K562 (cell line): Measurements from ENCODE around the gene ANK3. TPM values are rescaled to one million over a fixed set of nuclear protein-coding genes. Genes with fewer than 3 reads are reported as not detected.

Experiments used
- ATAC-seq: fragments of 200-7000 bp; cut with Tn5 transposase; 3 replicates; pipeline ENCODE4 v1.9.1; 2020; ENCODE audit warnings: moderate library complexity
- BruUV-seq: library from RNA; stranded (reverse); fragments of 400-500 nt; replicated peaks from 2 replicates; lab custom pipeline; 2021; lab: Mats Ljungman, UMichigan
- CTCF ChIA-PET: fragments of 300-600 bp; formaldehyde crosslinking; extraction: SDS; loops from one replicate; lab custom pipeline; 2021; ENCODE audit warnings: low intra/inter-chr PET ratio; lab: Yijun Ruan, JAX
- POLR2A ChIA-PET: fragments of 300-600, 350-650 bp; sonication (Branson Sonifier 250); formaldehyde crosslinking; extraction: SDS; loops from one replicate; lab custom pipeline; 2021; ENCODE audit warnings: antibody characterized with exemption, inconsistent platforms; lab: Yijun Ruan, JAX
- DNase-seq, 4 experiments: peaks; one replicate each; pipeline versions ENCODE4 v3.0.0 to v3.0.0-alpha.2; 2011 to 2018; ENCODE audit warnings: low spot score in 3 of 4, mixed read lengths in 3 of 4; ENCODE audit errors: extremely low read depth in 1 of 4
- FAIRE-seq: peaks from 2 replicates; lab custom pipeline; 2011; peaks lifted over from hg19 to GRCh38; lab: Jason Lieb, UNC
- H2AFZ ChIP-seq: 2 replicates; pipeline ENCODE4 v1.6.0; 2011; ENCODE audit warnings: low read depth, low read length, control low read depth, inconsistent platforms
- H3K27ac ChIP-seq: fragments of 200-600 bp; 3 replicates; pipeline ENCODE4 v1.8.0; 2011; ENCODE audit warnings: low read depth, mild to moderate bottlenecking, control low read depth, inconsistent platforms, low read length, moderate library complexity, mixed read lengths; ENCODE audit errors: extremely low read depth
- H3K27me3 ChIP-seq, 2 experiments: fragments of 300-600 bp in 1 of 2; 2 replicates in 1 of 2; 3 replicates in 1 of 2; pipeline versions ENCODE4 v1.6.0 to v1.8.0; 2011; ENCODE audit warnings: inconsistent platforms in 2 of 2, low read length in 2 of 2, mild to moderate bottlenecking in 1 of 2, mixed read lengths in 1 of 2, moderate library complexity in 1 of 2; ENCODE audit not compliant: control insufficient read depth in 2 of 2, insufficient read depth in 2 of 2
- H3K36me3 ChIP-seq: fragments of 300-600 bp; 3 replicates; pipeline ENCODE4 v1.8.0; 2011; ENCODE audit warnings: mild to moderate bottlenecking, low read length, inconsistent platforms; ENCODE audit not compliant: control insufficient read depth, insufficient read depth
- H3K4me1 ChIP-seq, 2 experiments: fragments of 200-600 bp in 1 of 2; replicated peaks in 1 of 2; 2 replicates in 1 of 2; 3 replicates in 1 of 2; pipeline versions ENCODE4 v1.5.1 to v1.8.0; 2011; ENCODE audit warnings: inconsistent platforms in 2 of 2, low read length in 2 of 2, mild to moderate bottlenecking in 1 of 2, mixed read lengths in 1 of 2, moderate library complexity in 1 of 2; ENCODE audit not compliant: control insufficient read depth in 2 of 2, insufficient read depth in 2 of 2
- H3K4me2 ChIP-seq: 2 replicates; pipeline ENCODE4 v1.6.1; 2011; ENCODE audit warnings: low read length, control low read depth, inconsistent platforms, mixed read lengths; ENCODE audit not compliant: insufficient read depth
- H3K4me3 ChIP-seq: fragments of 200-600 bp; sonication (generic), shearing (Covaris generic); 2 replicates; pipeline ENCODE4 v1.5.1; 2016; ENCODE audit warnings: control low read depth, inconsistent platforms
- H3K79me2 ChIP-seq: fragments of 200-600 bp; 3 replicates; pipeline ENCODE4 v1.8.0; 2011; ENCODE audit warnings: low read length, inconsistent platforms; ENCODE audit not compliant: control insufficient read depth, insufficient read depth
- H3K9ac ChIP-seq, 2 experiments: 2 replicates each; pipeline versions ENCODE4 v1.6.0 to v1.6.1; 2011; ENCODE audit warnings: low read depth in 2 of 2, low read length in 2 of 2, control low read depth in 1 of 2, inconsistent platforms in 1 of 2, mild to moderate bottlenecking in 1 of 2, mixed read lengths in 1 of 2; ENCODE audit not compliant: insufficient read depth in 1 of 2
- H3K9me1 ChIP-seq: one replicate; pipeline ENCODE4 v1.6.0; 2011; ENCODE audit warnings: inconsistent platforms, mild to moderate bottlenecking, low read length, moderate library complexity; ENCODE audit not compliant: control insufficient read depth, insufficient read depth
- H3K9me3 ChIP-seq: replicated peaks from 2 replicates; pipeline ENCODE4 v1.5.1; 2011; ENCODE audit warnings: low read depth, low read length, inconsistent platforms; ENCODE audit not compliant: control insufficient read depth, insufficient read depth
- H4K20me1 ChIP-seq: replicated peaks from 2 replicates; pipeline ENCODE4 v1.6.1; 2011; ENCODE audit warnings: low read length, inconsistent platforms, mixed read lengths; ENCODE audit not compliant: control insufficient read depth, insufficient read depth
- ATF7 ChIP-seq: fragments of 450-650 bp; IDR thresholded peaks from 2 replicates; pipeline ENCODE4 v1.7.1; 2014; ENCODE audit warnings: mild to moderate bottlenecking, moderate library complexity
- C11orf30 ChIP-seq: fragments of 450-650 bp; IDR thresholded peaks from 2 replicates; pipeline ENCODE4 v1.6.1; 2016; ENCODE audit warnings: low read depth, mild to moderate bottlenecking
- CREM ChIP-seq: IDR thresholded peaks from 2 replicates; pipeline ENCODE4 v1.6.1; 2014; ENCODE audit warnings: antibody characterized with exemption, low read depth
- FOXP1 ChIP-seq: sonication (generic); formaldehyde crosslinking; IDR thresholded peaks from 2 replicates; pipeline ENCODE4 v1.8.0; 2022; ENCODE audit warnings: mild to moderate bottlenecking, missing genetic modification reagents
- MAFF ChIP-seq: IDR thresholded peaks from 2 replicates; pipeline ENCODE4 v1.6.1; 2012; ENCODE audit warnings: low read length, improper control_type of control experiment
- MAFK ChIP-seq: IDR thresholded peaks from 2 replicates; pipeline ENCODE4 v1.6.1; 2011; ENCODE audit warnings: low read length, improper control_type of control experiment
- NFE2 ChIP-seq: IDR thresholded peaks from 2 replicates; pipeline ENCODE4 v1.6.1; 2014; ENCODE audit warnings: antibody characterized with exemption, low read depth
- PCBP1 ChIP-seq: fragments of 200-400 bp; formaldehyde crosslinking; IDR thresholded peaks from 2 replicates; pipeline ENCODE4 v1.6.1; 2018; ENCODE audit warnings: mild to moderate bottlenecking, low read depth, low read length; ENCODE audit not compliant: poor library complexity, severe bottlenecking
- SLC30A9 ChIP-seq: fragments of 250-450 bp; sonication (Bioruptor Pico); IDR thresholded peaks from 2 replicates; pipeline ENCODE4 v1.8.0; 2022; ENCODE audit warnings: mild to moderate bottlenecking, moderate library complexity
- TAF1 ChIP-seq: IDR thresholded peaks from 2 replicates; pipeline ENCODE4 v1.6.1; 2011; ENCODE audit warnings: mild to moderate bottlenecking, low read length, moderate library complexity; ENCODE audit not compliant: insufficient read depth, control insufficient read depth, severe bottlenecking; ENCODE audit errors: extremely low read depth
- TEAD1 ChIP-seq, 2 experiments: fragments of 450-650 bp in 1 of 2; sonication (generic) in 1 of 2; formaldehyde crosslinking; IDR thresholded peaks; 2 replicates each; pipeline versions ENCODE4 v1.4.0 to v1.8.0; 2020 to 2022; ENCODE audit warnings: mild to moderate bottlenecking in 2 of 2, missing genetic modification reagents in 1 of 2
- TGIF2 ChIP-seq: sonication (generic); formaldehyde crosslinking; IDR thresholded peaks from 2 replicates; pipeline ENCODE4 v1.8.1; 2022; ENCODE audit warnings: mild to moderate bottlenecking, missing genetic modification reagents, moderate library complexity
- ZNF316 ChIP-seq: fragments of 450-650 bp; IDR thresholded peaks from 2 replicates; pipeline ENCODE4 v1.6.1; 2016
- WGBS: fragments of 100-300 bp; shearing (Covaris generic); methylation state at CpG from one replicate; pipeline ENCODE4 v1.1.6; 2016; ENCODE audit warnings: low coverage, mixed read lengths; ENCODE audit not compliant: insufficient coverage; ENCODE audit errors: missing lambda C conversion rate; 5-methylcytosine and 5-hydroxymethylcytosine counted together
- in situ Hi-C: fragments of 300-500 bp; cut with MboI; formaldehyde crosslinking; loops from 4 replicates; pipeline ENCODE4 v1.15.0; 2018; ENCODE audit warnings: inconsistent platforms, mixed read lengths
- intact Hi-C: fragments of 100-400 bp; cut with micrococcal nuclease; formaldehyde crosslinking; loops from 2 replicates; pipeline ENCODE4 v1.14.2; 2022
- polyA plus RNA-seq, 8 experiments: library from polyadenylated mRNA; depleted of rRNA in 4 of 8; stranded (reverse) in 5 of 8; unstranded in 3 of 8; fragments of >200 nt; fragmentation: Nextera tagmentation in 2 of 8; fragmentation: Illumina TruSeq in 1 of 8; extraction: Ambion mirVana in 2 of 8; extraction: Trizol in 1 of 8; gene quantifications; 2 replicates each; pipeline versions ENCODE4 v1.2.1 to v1.2.3, GENCODE V29; 2011 to 2014; ENCODE audit warnings: inconsistent platforms in 1 of 8, missing spikeins in 1 of 8
- total RNA-seq, 7 experiments: library from RNA; depleted of rRNA in 6 of 7; stranded (reverse); fragments of >200 nt in 6 of 7; fragmentation: Illumina TruSeq in 2 of 7; extraction: Trizol in 2 of 7; gene quantifications; 2 replicates each; pipeline versions ENCODE4 v1.2.1 to v1.2.3, GENCODE V29; 2011 to 2021; ENCODE audit warnings: low replicate concordance in 1 of 7
- TF ChIP-seq, protein P1 (sequence below): fragments of 450-650 bp; formaldehyde crosslinking; conservative IDR thresholded peaks from 2 replicates; pipeline ENCODE4 v1.4.0; 2022; ENCODE audit warnings: mild to moderate bottlenecking, missing genetic modification characterization

Gene ANK3
- total and polyA plus RNA-seq, 9 of the 15 experiments (the other 6 are each of a cell fraction or from before 2014, with no cell fraction given), result 10.0 to 32.3 (median 17.9) TPM

DNA sequence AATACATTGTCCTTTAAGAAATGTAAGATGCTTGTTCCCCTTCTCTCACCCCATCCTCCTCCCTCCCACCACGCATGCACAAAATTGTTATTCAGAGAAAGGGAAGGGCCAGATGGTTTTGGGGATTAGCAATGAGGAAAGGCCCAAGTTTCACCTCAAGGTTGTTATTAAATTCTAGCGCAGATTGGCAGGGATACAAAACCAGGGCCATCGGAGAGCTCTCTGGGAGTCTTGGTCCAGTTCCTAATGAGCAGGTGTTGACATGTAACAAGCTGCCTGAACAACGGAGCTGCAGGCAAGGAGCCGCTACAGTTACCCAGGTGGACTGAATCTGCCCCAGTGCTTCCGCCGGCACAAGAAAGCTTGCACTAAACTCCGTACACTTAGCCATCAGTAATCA lies 9.7 kb upstream of the ANK3 start:
- TF ChIP-seq PCBP1 (no peak), SLC30A9 (CRISPR knock-in tag) (no peak), TAF1 (no peak), FOXP1 (CRISPR knock-in tag) (no peak), TGIF2 (CRISPR knock-in tag) (no peak)
- ChIA-PET CTCF (no interaction called here), POLR2A (interaction anchor here (0.6 to 1.1 kb wide), 3 partner anchors 10 to 169 kb away, joined by 3 read pairs; no protein-coding TSS in a partner anchor)
- H3K36me3 ChIP-seq, result no peaks in the 10 kb centered on the region
- no peak overlapping the region for H3K27ac ChIP-seq
- H3K4me3 ChIP-seq, result no peak overlapping the region
- H3K4me2 ChIP-seq, result no peak overlapping the region
- H3K4me1 ChIP-seq, result no peaks in the 10 kb centered on the region
- no peaks in the 10 kb centered on the region for H3K79me2 ChIP-seq
- H3K9me3 ChIP-seq, result no peaks in the 10 kb centered on the region
- in situ Hi-C loops (no loop called here), intact Hi-C loops (no loop called here)
- H2AFZ ChIP-seq, result no peak overlapping the region
- no peak overlapping the region for H3K9ac ChIP-seq
- no peak for FAIRE-seq
- no peak for ATAC-seq
- 49% methylated on average over 8 of the region's 8 CpGs for WGBS
- H3K27me3 ChIP-seq, result no peaks in the 10 kb centered on the region
- H4K20me1 ChIP-seq, result no peaks in the 10 kb centered on the region
- DNase-seq, result no peak
- BruUV-seq, result no TSS peak
- H3K9me1 ChIP-seq, result no peaks in the 10 kb centered on the region

DNA sequence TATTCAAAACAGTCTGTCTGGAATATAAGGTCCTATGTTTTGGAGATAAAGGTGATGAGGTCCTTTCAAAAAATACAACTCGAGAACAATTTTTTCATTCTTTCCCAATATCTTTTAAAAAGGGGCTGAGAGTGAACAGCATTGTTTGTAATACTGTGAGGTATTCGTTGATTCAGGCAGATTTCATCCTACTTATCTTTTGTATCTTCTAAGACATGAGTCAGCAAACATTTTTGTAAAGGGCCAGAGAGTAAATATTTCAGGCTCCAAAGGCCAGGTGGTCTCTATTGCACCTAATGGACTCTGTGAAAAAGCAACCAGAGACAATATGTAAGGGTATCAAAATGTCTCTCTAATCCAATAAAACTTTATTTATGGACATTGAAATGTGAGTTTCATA lies 8.1 kb upstream of the ANK3 start:
- Histone ChIP-seq H3K36me3 (no peaks in the 10 kb centered on the region), H3K9me3 (no peaks in the 10 kb centered on the region), H3K4me1 (no peaks in the 10 kb centered on the region), H3K4me3 (no peak overlapping the region), H3K9me1 (no peaks in the 10 kb centered on the region), H2AFZ (no peak overlapping the region), H3K27ac (no peak overlapping the region), H3K27me3 (no peaks in the 10 kb centered on the region), H4K20me1 (no peaks in the 10 kb centered on the region), H3K4me2 (no peak overlapping the region), H3K79me2 (no peaks in the 10 kb centered on the region), H3K9ac (no peak overlapping the region)
- FAIRE-seq (no peak), DNase-seq (no peak), ATAC-seq (no peak)
- no TSS peak for BruUV-seq
- ChIA-PET POLR2A (no interaction called here), CTCF (no interaction called here)
- intact Hi-C loops (no loop called here), in situ Hi-C loops (no loop called here)
- 2% methylated on average over 2 of the region's 2 CpGs for WGBS
- TF ChIP-seq, protein P1, sequence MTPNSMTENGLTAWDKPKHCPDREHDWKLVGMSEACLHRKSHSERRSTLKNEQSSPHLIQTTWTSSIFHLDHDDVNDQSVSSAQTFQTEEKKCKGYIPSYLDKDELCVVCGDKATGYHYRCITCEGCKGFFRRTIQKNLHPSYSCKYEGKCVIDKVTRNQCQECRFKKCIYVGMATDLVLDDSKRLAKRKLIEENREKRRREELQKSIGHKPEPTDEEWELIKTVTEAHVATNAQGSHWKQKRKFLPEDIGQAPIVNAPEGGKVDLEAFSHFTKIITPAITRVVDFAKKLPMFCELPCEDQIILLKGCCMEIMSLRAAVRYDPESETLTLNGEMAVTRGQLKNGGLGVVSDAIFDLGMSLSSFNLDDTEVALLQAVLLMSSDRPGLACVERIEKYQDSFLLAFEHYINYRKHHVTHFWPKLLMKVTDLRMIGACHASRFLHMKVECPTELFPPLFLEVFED (CRISPR knock-in tag), result no peak
- TF ChIP-seq C11orf30, result peak; percentile 75
- peak; percentile 62; the same call in 1 of the 2 replicates for TF ChIP-seq ZNF316
- no peak for TF ChIP-seq ATF7
- TF ChIP-seq MAFK, result peak; percentile 45; the same call in 1 of the 2 replicates
- TF ChIP-seq MAFF, result peak; percentile 65; the same call in 1 of the 2 replicates
- TF ChIP-seq NFE2, result peak; percentile 74
- TF ChIP-seq TEAD1 (CRISPR knock-in tag; IDR thresholded peaks at IDR 0.05), result peak in 1 of 2 experiments; percentile 22; a peak in 1 of 4 replicates
- TF ChIP-seq CREM, result no peak
